Fibroblast of skin of left biceps (primary cell): ENCODE results near the gene ADAMTS2.

ENCODE experiments used
- DNase-seq, 2 experiments: peaks; one replicate each; pipeline ENCODE4 v3.0.0-alpha.2; 2013; ENCODE audit warnings: low read depth in 2 of 2

Gene ADAMTS2

DNA sequence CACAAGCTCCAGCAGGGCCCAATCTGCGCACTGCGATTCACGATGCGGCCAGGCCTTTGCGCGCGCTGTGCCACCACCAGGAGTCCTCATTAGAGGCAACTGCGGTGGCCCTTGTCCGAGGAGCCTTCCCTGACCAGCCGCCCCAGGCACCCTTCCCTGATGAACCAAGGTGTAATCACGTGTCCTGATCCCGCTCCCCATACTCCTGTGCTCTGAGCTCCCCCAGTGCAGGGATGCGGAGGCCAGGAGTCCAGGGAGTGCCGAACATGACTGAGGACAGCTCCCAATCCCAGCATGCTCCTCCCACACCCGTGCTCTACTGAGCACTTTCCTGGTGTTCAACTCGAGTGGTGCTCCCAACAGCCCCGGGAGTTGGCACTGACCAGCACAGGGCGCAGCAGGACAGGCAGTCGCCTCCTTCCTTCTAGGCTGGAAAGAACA, 150.3 kb downstream of the ADAMTS2 start:
- no peak for DNase-seq

GRCh38 chr5:179194201-179194910, 150.9 kb downstream of the ADAMTS2 start:
- no peak for DNase-seq

DNA sequence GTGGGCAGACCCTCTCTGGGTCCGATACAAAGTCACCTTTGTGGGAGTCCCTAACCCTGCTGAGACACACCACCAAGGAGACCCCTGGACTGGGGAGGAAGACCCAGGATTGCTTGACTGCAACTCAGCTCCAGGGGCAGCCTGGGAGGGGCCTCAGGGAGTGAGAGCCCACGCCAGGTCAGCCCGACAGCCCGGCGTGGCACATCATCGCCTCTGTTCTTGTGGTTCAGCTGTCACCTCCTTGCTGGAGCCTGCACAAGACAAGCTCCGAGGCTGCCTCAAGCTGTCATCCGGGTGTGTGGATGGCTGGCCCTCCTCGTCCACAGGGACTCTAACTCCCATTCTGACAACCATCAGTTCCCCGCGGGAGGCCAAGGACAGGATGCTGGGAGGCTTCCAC, 151.5 kb downstream of the ADAMTS2 start:
- no peak for DNase-seq

DNA sequence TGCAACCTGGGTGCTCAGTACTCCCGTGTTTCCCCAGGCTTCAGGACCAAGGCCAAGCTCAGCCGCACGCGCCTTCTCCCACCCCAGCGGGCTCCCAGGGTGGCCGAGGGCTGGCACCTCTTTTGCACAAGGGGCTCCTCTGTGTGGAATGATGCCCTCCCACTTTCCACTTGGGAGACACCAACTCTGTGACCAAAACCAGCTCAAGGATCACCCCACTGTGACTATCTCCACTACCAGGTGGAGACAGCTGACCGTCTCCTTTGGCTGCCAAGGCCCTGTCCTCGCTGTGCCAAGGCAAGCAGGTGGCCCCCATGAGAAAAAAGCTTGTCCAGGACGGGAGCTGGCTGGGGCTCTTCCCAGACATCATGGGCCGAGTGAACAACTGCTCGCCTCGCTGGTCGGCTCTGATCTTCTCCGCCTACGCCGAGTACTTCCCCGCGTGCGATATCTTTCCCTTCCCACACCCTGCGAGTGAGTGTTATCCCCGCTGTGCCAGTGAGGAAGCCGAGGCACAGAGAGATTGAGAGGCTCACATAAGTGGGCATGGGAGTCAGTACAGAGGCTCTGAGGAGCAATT, 152.3 kb downstream of the ADAMTS2 start:
- DNase-seq = no peak

DNA sequence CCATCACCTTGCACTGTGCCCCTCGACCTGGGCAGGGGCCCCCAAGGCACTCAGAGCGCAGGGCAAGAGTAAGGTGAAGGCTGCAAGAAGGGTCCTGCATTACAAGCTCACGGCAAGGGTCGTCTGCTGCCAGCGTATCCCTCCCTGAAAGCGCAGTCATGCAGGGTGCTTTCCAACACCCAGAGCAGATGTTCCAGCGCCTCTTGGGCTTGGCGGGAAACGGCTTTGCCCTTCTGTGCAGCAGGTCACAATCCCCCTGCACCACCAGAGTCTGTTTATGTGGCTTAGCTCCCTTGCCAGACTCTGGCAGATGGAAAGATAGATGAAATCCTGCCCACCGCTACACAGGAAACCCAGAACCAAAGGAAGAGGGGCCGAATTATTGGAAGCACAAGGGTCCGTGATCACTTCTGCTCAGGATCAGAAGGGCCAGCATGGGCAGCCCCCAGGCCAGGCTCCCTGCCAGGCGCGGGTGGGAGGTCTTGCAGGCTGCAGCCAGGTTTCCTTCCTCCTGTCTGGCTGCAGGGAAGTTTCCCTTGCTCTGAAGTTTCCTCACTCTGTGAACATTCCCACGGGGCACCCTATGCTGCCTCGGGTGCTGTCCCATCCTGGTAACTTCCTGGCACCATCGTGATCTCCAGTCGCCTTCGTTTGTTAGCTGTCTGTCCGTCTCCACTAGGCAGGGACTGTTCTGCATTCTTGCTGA, 152.9 kb downstream of the ADAMTS2 start:
- no peak for DNase-seq

DNA sequence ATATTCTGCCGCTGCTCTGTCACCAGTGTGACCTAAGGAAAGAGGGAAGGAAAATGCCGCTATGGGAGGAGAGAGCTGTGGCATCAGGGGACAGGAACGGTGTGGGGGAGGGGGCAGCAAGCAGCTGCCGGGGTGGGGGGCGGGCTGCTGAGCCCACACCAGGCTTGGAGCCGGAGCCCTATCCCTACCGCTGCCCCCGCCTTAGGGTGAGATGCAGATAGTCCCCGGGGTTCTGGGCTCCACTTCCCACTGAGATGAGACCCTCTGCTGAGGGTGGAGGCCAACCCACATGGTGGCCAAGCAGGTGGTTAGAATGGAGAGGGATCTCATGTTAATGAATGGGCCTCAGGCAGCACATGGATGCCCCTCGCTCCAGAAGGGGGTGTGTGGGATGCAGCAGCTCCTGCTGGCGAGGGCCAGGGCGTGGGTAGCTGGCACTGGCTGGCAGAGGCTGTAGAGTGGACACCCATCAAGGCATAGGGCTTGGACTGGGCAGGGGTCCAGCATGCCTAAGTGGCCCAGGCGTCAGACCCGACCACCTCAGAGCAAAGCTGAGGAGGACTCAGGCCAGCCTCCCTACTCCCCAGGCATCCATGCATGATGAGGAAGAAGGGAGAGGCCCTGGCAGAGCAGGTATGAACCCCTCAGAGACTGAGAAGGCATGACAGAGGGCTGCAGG, 153.6 kb downstream of the ADAMTS2 start:
- DNase-seq = no peak

DNA sequence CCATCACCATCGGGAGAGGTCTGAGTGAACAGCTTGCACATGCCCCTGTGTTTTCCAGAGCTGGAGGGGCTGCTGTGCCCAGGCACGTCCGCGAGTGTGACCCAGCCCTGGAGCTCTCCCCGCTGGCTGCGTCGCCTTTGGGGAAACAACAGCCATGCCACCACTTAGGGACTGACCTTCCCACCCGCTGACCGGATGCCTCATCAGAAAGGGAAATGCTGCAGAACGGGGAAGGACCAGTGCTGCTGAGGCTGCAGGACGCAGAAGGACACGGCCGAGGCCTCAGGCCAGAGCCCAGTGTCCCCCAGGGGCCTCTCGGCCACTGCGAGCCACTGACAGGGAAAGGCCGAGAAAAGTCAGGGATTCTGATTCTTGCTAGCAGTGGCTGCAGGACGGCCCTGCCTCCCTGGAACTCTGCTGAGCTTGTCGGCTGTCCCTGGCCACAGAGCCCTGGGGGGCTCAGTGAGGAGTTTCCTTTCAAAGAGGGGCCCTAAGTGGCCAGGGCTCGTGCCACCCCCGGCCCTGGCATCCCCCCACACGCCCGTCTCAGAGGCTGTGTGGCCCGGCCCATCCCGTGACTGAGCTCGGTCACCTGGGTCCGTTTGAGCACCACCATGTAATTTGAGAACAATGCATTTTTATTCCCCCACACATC, 154.3 kb downstream of the ADAMTS2 start:
- no peak for DNase-seq

- no peak for DNase-seq
These were observed 156.6 kb downstream of the ADAMTS2 start for GRCh38 chr5:179188636-179189035.

DNA sequence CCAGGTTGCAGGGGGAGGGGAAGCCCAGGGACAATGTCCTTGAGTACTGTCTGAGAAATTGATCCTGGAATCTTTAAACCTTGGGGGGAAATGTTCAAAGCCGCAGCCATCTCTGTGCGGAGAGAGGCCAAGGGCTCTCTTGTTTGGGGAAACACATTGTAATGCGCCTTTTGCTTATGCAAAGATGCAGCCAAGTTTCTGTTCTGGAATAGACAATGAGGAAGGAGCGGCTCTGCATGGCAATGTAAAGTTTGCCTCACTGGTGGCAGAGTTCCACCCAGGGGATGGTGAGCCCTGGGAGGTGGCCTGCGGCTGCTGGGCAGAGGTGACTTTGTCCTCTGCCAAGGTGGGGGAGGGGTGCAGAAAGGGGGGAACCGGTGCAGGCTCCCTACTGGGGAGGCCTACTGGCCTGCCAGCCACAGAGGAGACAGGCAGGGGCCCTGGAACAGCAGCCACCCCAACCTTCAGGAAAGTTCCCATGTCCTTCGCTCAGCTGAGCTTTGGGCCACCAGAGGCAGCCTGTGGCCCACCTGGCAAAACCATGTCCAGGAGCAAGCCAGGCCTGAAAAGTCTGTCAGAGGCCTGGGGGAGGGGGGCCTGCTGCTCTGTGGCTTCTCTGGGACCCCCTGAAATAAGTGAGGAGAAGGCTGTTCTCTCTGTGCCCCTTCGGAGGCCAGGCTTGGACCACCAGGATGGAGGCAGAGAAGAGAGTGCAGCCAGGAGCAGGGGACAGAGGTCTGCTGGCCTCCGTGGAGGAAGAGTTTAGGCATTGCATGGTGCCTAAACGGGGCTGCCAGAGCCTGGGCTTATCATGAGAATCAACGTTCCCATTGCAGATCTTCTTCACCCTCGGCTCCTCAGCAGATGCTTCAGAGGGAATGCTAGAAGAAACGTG, 157.3 kb downstream of the ADAMTS2 start:
- no peak for DNase-seq

DNA sequence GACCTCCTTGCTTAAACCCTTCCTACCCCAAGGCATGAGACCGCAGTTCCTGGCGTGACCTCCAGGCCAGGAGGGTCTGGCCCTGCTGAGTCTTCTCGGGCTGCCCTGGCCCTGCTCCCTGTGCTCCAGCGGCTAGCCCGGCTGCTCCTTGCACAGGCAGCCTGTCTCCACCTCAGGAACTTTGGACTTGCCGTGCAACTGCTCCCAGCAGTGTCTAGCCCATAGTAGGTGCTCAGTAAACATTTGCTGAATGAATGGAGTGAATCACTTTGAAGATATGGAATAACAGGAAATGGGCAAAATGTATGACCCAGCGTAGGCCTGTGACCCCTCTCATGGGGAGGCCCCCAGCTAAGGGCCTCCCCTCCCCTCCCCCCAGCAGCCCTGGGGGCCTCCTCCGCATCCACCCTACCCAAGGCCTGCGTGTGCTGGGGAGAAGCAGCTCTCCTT, 158.0 kb downstream of the ADAMTS2 start:
- DNase-seq = no peak

GRCh38 chr5:179186801-179187200, 158.5 kb downstream of the ADAMTS2 start:
- DNase-seq = no peak

DNA sequence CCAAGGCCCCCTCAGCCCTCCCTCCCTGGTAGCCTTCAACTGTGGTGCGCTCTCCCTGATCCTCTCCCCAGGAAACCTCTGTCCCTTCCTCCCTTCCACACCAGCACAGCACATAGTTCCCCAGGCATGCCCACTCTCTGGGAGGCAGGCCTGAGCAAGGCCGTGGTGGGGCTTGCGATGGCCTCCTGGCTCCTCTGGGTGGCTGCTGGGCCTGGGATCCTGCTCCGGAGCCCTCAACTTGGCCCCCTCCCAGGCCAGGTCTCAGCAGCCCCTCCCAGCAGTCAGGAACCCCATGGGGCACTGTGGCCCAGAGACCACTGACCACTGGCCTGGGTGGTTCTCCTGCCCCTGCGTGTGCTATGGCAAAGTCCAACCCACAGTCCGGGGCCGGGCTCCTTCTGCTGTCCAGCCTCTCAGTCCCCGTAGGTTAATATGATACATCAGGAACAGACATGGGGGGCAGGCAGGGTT, 159.3 kb downstream of the ADAMTS2 start:
- DNase-seq = no peak

DNA sequence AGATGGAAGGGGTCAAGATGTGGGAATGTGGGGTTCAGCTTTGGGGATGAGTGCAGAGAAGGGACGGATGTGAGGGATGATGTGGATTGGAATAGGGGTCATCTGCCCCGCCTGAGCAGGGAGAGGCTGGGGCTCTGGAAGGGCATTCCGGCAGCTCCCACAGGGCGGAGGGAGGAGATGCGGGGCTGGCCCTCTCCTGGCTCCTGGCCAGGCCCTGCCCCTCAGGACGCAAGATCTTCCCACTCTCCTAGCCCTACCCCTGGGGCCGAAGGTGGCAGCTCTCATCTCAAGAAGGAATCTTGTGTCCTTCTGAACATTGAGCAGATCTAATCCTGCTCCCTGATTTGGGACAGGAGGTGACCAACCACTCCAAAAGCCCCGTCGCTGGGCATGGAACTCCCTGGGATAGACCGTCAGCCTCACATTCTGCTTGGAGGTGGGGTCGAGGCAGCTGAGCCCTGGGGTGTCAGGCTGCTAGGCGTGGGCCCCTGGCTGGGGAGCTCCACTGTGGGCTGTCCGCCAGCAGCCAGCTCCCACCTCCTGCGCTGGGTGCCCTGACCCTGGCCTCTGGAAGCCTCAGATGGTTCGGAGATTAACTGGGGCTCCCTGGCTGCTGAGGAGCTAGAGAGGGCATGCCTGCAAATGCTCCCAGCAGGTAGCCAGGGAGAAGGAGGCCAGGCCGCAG, 159.9 kb downstream of the ADAMTS2 start:
- no peak for DNase-seq

DNA sequence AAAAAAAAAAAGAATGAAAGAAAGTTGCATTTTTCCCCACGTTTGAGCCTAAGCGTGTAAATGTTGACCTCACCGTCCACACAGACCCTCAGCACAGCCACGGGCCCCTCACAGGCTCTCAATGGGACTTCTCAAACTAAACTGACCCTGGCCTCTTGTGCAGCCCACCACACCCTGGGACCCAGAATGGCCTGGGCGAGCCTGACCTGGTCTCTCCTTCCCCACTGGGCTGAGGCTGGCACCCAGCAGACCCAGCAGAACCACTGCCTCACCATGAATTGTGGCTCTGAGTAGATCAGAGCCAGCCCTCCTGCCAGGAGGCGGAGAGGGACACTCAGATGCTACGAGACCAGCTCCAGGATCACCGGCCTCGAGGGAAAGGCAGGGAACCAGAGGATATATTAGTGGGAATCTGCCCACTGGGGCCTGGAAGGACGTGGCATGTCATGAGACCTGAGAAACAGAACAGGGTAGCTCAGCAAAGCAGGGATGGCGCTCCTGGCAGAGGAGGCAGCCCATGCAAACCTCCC, 160.7 kb downstream of the ADAMTS2 start:
- DNase-seq = no peak

DNA sequence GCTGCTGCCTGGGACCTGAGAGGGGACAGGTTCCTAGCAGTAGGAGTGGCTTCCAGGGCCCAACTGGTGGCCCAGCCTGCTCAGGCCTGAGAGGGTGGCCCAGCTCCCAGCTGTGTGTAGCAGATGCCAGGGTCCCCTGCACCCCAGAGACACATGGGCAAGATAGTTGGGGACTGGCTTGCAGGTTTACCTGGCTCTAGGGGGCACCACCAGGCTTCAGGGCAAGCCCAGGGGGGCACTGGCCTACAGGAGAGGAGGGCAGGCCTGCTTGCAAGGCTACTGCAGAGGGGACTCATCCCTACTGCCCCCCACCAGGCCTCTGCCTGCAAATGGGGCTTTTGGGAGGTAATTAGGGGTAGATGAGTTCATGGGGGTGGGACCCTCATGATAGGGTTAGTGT, 161.8 kb downstream of the ADAMTS2 start:
- DNase-seq = no peak

GRCh38 chr5:179182601-179183000, 162.7 kb downstream of the ADAMTS2 start:
- DNase-seq = no peak

DNA sequence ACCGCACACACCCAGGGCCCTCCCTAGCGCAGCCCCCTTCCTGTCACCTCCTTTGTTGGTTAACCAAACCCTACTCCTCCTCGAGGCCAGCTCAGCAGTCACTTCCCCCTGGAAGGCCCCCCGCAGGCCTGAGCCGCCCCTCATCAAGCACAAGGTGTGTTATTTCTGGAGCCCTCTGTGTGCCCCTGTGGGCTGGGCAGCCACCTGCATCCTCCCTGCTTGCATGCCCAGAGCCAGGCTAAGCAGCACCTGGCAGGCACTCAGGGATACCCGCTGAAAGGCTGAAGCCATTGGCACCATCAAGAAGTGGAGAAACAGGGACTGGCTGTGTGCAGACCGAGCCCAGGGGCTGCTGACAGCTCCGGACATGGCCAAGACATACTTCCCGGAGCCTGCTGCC, 163.3 kb downstream of the ADAMTS2 start:
- no peak for DNase-seq

GRCh38 chr5:179180921-179181645, 164.2 kb downstream of the ADAMTS2 start:
- DNase-seq = no peak

- DNase-seq = no peak
These were observed 165.1 kb downstream of the ADAMTS2 start for GRCh38 chr5:179180061-179180610.
